Lung (tissue), 12 donors: ENCODE data around the gene B4GALNT4. TPM values are rescaled to one million over a fixed set of nuclear protein-coding genes. Genes with fewer than 3 reads are reported as not detected.
"Not testable (repeated sequence)": the region's sequence is repeated elsewhere in the genome, so short reads cannot be mapped to it uniquely, and the experiment has no call there.

Experiments
- ATAC-seq: fragments of 200-7000 bp; cut with Tn5 transposase; one replicate; pipeline ENCODE4 v1.9.1; 2020; ENCODE audit warnings: moderate number of reproducible peaks; ENCODE audit not compliant: insufficient read depth, low FRiP score
- DNase-seq, 3 donors: peaks; one replicate each; pipeline ENCODE4 v3.0.0-alpha.2; 2013 to 2017
- H3K27ac ChIP-seq, 2 donors: one replicate each; pipeline ENCODE4 v1.5.1; 2013; ENCODE audit warnings: mild to moderate bottlenecking in 2 of 2, moderate library complexity in 2 of 2, control low read depth in 1 of 2, inconsistent platforms in 1 of 2, low read depth in 1 of 2, low read length in 1 of 2
- H3K27me3 ChIP-seq, 3 donors: one replicate each; pipeline ENCODE4 v1.5.1; 2013; ENCODE audit warnings: low read length in 2 of 3; ENCODE audit not compliant: control insufficient read depth in 3 of 3, insufficient read depth in 3 of 3
- H3K36me3 ChIP-seq, 4 donors: one replicate each; pipeline ENCODE4 v1.5.1; 2013; ENCODE audit warnings: low read length in 4 of 4, mild to moderate bottlenecking in 1 of 4, moderate library complexity in 1 of 4; ENCODE audit not compliant: control insufficient read depth in 4 of 4, insufficient read depth in 4 of 4
- H3K4me1 ChIP-seq, 5 donors: one replicate each; pipeline ENCODE4 v1.5.1; 2013; ENCODE audit warnings: low read length in 5 of 5, mild to moderate bottlenecking in 2 of 5, moderate library complexity in 1 of 5; ENCODE audit not compliant: control insufficient read depth in 5 of 5, insufficient read depth in 5 of 5
- H3K4me3 ChIP-seq: one replicate; pipeline ENCODE4 v1.5.1; 2013; ENCODE audit warnings: mild to moderate bottlenecking, control low read depth, moderate library complexity
- H3K9ac ChIP-seq, 2 donors: one replicate each; pipeline ENCODE4 v1.5.1; 2013; ENCODE audit warnings: low read length in 2 of 2, control low read depth in 1 of 2; ENCODE audit not compliant: insufficient read depth in 1 of 2
- H3K9me3 ChIP-seq, 4 donors: one replicate each; pipeline ENCODE4 v1.5.1; 2013; ENCODE audit warnings: low read length in 3 of 4, mild to moderate bottlenecking in 1 of 4, moderate library complexity in 1 of 4; ENCODE audit not compliant: control insufficient read depth in 4 of 4, insufficient read depth in 3 of 4
- WGBS, 2 donors: extraction: QIAGEN DNeasy Blood & Tissue Kit; methylation state at CpG; one replicate each; pipeline ENCODE4 v1.1.7; 2013; 5-methylcytosine and 5-hydroxymethylcytosine counted together
- polyA plus RNA-seq, 2 donors: library from polyadenylated mRNA; stranded (reverse); fragments of 200-250 nt; gene quantifications; one replicate each; pipeline ENCODE4 v1.2.1, GENCODE V29; 2013
- total RNA-seq, 2 donors: library from RNA; depleted of rRNA in 1 of 2; stranded (reverse); fragments of >200 nt in 1 of 2; gene quantifications; one replicate each; pipeline ENCODE4 v1.2.1, GENCODE V29; 2014 to 2021
- TF ChIP-seq, protein P1 (sequence below): IDR thresholded peaks from 2 replicates; pipeline ENCODE4 v1.5.1; 2012; ENCODE audit warnings: mild to moderate bottlenecking; ENCODE audit errors: control extremely low read depth, extremely low read depth
- donor health status: control.
- donor health status: control.
- donor health status: Bipolar disorder and iron deficiency.
- donor health status: healthy.
- donor health status: DM: yes; HTN: yes; CAD: no.

B4GALNT4 gene
- total and polyA plus RNA-seq, 4 donors = 1.4 to 6.8 (median 3.3) TPM

DNA sequence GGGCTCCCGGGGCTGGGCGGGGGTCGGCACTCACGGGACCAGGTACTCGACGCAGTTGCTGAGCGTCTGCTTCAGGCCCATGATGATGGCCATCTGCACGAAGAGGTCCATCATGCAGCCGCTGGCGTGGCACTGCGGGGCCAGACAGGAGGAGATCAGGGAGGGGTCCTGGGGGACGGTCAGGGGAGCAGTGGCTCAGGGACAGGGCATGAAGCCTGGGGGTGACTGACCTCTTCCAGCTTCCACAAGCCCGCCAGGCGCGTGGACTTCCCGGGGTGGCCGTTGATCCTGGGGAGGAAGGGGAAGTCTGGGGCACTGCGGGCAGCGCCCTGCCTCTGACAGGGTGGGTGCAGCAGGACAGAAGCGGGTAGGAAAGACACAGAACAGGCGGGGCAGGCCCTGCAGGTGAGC is 51.6 kb downstream of the B4GALNT4 start:
- WGBS, 2 donors = 88% methylated on average over 20 to 21 of the region's 21 CpGs
- H3K4me3 ChIP-seq = no peak overlapping the region
- no peak overlapping the region for H3K9ac ChIP-seq
- ATAC-seq (no peak), DNase-seq (no peak)
- no peak overlapping the region for H3K27ac ChIP-seq
- no peaks in the 10 kb centered on the region for H3K9me3 ChIP-seq
- peaks cover 0 to 9% (median 6%) of the 10 kb centered on the region in 3 donors for H3K27me3 ChIP-seq
- TF ChIP-seq, protein P1, sequence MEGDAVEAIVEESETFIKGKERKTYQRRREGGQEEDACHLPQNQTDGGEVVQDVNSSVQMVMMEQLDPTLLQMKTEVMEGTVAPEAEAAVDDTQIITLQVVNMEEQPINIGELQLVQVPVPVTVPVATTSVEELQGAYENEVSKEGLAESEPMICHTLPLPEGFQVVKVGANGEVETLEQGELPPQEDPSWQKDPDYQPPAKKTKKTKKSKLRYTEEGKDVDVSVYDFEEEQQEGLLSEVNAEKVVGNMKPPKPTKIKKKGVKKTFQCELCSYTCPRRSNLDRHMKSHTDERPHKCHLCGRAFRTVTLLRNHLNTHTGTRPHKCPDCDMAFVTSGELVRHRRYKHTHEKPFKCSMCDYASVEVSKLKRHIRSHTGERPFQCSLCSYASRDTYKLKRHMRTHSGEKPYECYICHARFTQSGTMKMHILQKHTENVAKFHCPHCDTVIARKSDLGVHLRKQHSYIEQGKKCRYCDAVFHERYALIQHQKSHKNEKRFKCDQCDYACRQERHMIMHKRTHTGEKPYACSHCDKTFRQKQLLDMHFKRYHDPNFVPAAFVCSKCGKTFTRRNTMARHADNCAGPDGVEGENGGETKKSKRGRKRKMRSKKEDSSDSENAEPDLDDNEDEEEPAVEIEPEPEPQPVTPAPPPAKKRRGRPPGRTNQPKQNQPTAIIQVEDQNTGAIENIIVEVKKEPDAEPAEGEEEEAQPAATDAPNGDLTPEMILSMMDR = no peak
- H3K4me1 ChIP-seq = peaks cover 0 to 8% (median 5%) of the 10 kb centered on the region in 5 donors
- H3K36me3 ChIP-seq = no peaks in the 10 kb centered on the region

DNA sequence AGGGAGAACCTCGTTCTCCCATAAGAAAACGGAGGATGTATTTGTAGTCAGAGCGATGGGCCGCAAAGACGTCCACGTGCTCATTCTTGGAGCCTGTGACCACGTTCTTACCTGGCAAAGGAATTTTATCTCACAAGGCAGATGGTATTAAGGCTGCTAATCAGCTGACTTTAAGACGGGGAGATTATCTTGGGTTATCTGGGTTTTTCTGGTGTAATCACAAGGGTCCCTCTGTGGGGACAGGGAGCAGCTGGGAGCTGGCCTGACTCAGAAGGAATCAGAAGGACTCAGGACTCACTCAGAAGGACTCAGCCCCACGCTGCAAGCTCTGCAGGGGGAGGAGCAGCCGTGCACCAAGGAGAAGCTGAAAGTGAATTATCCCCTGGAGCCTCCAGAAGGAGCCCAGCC is 53.0 kb downstream of the B4GALNT4 start:
- H3K9ac ChIP-seq = no peak overlapping the region
- ATAC-seq = no peak
- 86 to 87% methylated on average over 10 of the region's 10 CpGs for WGBS, 2 donors
- H3K27ac ChIP-seq = no peak overlapping the region
- DNase-seq = no peak
- H3K9me3 ChIP-seq = peaks cover 0 to 2% (median 0%) of the 10 kb centered on the region in 4 donors
- no peak overlapping the region for H3K4me3 ChIP-seq
- peaks cover 0 to 7% (median 6%) of the 10 kb centered on the region in 3 donors for H3K27me3 ChIP-seq
- no peaks in the 10 kb centered on the region for H3K36me3 ChIP-seq
- TF ChIP-seq, protein P1 = no peak
- H3K4me1 ChIP-seq = peaks cover 0 to 6% (median 0%) of the 10 kb centered on the region in 5 donors

DNA sequence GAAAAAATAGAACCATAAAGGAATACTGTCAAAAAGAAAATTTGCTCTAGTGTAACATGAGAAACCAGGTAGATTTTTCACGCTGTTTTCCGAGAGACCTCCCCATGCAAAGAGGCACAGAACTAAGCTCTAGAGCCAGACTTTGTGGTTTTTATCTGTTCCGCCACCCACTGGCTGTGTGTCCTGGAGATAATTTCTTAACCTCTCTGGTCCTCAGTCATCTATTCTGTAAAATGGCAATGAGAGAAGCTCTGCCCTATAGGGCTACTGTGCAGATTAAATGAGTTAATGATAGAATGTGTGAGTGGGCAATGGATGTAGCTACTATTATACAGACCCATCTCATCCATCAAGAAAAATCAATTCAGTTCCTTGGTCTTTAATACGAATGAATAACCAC is 54.9 kb downstream of the B4GALNT4 start:
- DNase-seq = no peak
- TF ChIP-seq, protein P1 = no peak
- no peak for ATAC-seq

DNA sequence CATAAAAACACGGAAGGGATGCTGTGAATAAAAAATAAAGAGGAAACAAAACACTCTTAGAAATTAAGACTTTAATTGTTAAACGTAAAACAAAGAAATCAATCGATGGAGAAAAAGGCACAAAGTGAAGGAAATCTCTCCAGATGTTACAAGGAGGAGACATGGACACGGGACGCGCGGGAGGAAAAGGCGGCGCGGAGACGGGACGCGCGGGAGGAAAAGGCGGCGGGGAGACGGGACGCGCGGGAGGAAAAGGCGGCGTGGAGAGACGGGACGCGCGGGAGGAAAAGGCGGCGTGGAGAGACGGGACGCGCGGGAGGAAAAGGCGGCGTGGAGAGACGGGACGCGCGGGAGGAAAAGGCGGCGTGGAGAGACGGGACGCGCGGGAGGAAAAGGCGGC is 55.5 kb downstream of the B4GALNT4 start:
- not testable (repeated sequence) for DNase-seq, H3K4me1 ChIP-seq

More for the DNA sequence above, 54.9 kb downstream of the B4GALNT4 start:
- 92 to 97% methylated on average over 4 of the region's 4 CpGs for WGBS, 2 donors
- Histone ChIP-seq H3K4me1 (no peaks in the 10 kb centered on the region), H3K9me3 (peaks cover 0 to 3% (median 0%) of the 10 kb centered on the region in 4 donors), H3K36me3 (no peaks in the 10 kb centered on the region), H3K27ac (no peak overlapping the region), H3K4me3 (no peak overlapping the region), H3K27me3 (peaks cover 0 to 7% (median 6%) of the 10 kb centered on the region in 3 donors), H3K9ac (no peak overlapping the region)

More for the DNA sequence above, 55.5 kb downstream of the B4GALNT4 start:
- not testable (repeated sequence) for H3K27me3 ChIP-seq, H3K27ac ChIP-seq, H3K9ac ChIP-seq, ATAC-seq, H3K36me3 ChIP-seq, H3K9me3 ChIP-seq, H3K4me3 ChIP-seq
- 62 to 66% methylated on average over 26 to 27 of the region's 45 CpGs for WGBS, 2 donors
